GM03348 (cell line): ENCODE results near the gene PHC1.

Experiments used
- DNase-seq: peaks from one replicate; pipeline ENCODE4 v3.0.0; 2012; ENCODE audit warnings: low spot score

Gene PHC1

GRCh38 chr12:8950221-8950527 is 35.9 kb downstream of the PHC1 start:
- DNase-seq: no peak

- DNase-seq: peak; percentile 11
Observed at GRCh38 chr12:8950702-8951478, 36.6 kb downstream of the PHC1 start.

GRCh38 chr12:8951744-8952143 is 37.4 kb downstream of the PHC1 start:
- DNase-seq: no peak

- no peak for DNase-seq
Observed at GRCh38 chr12:8953773-8954402, 39.6 kb downstream of the PHC1 start.

GRCh38 chr12:8956073-8956472 is 41.8 kb downstream of the PHC1 start:
- no peak for DNase-seq

- DNase-seq: no peak
Observed at GRCh38 chr12:8956772-8957171, 42.5 kb downstream of the PHC1 start.

- DNase-seq: no peak
Observed at GRCh38 chr12:8957561-8957960, 43.3 kb downstream of the PHC1 start.

- DNase-seq: no peak
Observed at GRCh38 chr12:8958066-8958465, 43.8 kb downstream of the PHC1 start.

GRCh38 chr12:8960176-8960575 is 45.9 kb downstream of the PHC1 start:
- DNase-seq: no peak

GRCh38 chr12:8968761-8969160 is 54.5 kb downstream of the PHC1 start:
- no peak for DNase-seq

- DNase-seq: no peak
Observed at GRCh38 chr12:8969861-8970411, 55.6 kb downstream of the PHC1 start.

GRCh38 chr12:8970432-8970831 is 56.1 kb downstream of the PHC1 start:
- no peak for DNase-seq

- DNase-seq: no peak
Observed at GRCh38 chr12:8980137-8980536, 65.8 kb downstream of the PHC1 start.

GRCh38 chr12:8985213-8985754 is 71.0 kb downstream of the PHC1 start:
- no peak for DNase-seq

GRCh38 chr12:8987163-8987562 is 72.9 kb downstream of the PHC1 start:
- DNase-seq: no peak

- no peak for DNase-seq
Observed at GRCh38 chr12:8987685-8988084, 73.4 kb downstream of the PHC1 start.

GRCh38 chr12:8989413-8989812 is 75.1 kb downstream of the PHC1 start, which contains the start of gene KLRG1:
Gene KLRG1, plus strand, starts transcription at chr12:8989546. Its CDS starts 90 bp downstream, at chr12:8989636.
- DNase-seq: no peak
